Measurements from ENCODE around the gene TMEM134. TPM values are rescaled to one million over a fixed set of nuclear protein-coding genes. Genes with fewer than 3 reads are reported as not detected.
A peak's percentile ranks its signal among the peaks of the same experiment; 100 is the strongest.

Gene TMEM134
- total and polyA plus RNA-seq, 9 of the 15 experiments (the other 6 are each of a cell fraction or from before 2014, with no cell fraction given), result 0.63 to 48.4 (median 10.7) TPM

DNA sequence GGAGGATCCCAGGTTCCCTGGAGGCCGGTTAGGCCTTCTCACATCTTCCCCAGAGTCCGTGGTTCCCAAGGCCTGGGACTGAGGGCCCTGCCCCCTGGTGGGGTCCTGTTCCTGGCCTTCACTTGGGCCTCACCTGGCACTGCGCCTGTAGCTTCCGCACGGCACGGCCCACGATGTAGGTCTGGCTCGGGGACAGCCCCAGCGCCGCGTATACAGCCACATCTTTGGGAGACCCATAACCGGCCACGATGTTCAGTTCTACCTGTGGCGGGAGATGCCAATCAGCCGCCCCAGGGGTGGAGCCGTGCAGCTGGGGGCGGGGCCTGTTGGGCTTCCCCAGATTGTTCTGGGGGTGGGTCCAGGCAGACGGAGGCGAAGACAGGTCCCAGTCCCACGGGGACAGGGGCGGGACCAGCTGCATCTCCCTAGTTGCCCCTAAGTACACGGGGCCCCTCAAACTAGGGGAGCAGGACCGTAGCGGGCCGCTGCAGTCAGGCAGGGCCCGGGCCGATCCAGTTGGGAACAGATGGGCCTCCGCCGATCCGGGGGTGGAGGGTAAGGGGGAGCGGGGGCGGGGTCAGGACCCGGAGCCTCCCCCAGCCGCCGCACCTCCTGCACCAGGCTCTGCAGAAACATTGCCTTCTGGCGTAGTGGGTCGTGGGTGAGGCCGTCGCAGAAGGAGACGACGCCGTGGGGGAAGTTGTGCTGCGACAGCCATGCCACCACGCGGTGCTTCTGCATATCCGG lies 23.9 kb upstream of the TMEM134 start:
- 79% methylated on average over 21 of the region's 46 CpGs for WGBS (ENCODE audit: insufficient coverage, low coverage, missing lambda C conversion rate)
- Histone ChIP-seq H3K9me1 (ENCODE audit: control insufficient read depth, insufficient read depth, low read length) (no peaks in the 10 kb centered on the region), H4K20me1 (replicated peaks; ENCODE audit: control insufficient read depth, insufficient read depth, low read length) (no peaks in the 10 kb centered on the region), H3K9ac (ENCODE audit: insufficient read depth in 1 of 2, low read depth in 2 of 2, low read length in 2 of 2) (peak overlapping the region in 1 of 2 experiments; percentile 86; a peak in 2 of 4 replicates), H3K4me3 (no peak overlapping the region), H3K36me3 (ENCODE audit: control insufficient read depth, insufficient read depth, low read length) (peaks cover 93% of the 10 kb centered on the region; the same call in 2 of the 3 replicates), H2AFZ (ENCODE audit: low read depth, low read length) (no peak overlapping the region), H3K27me3 (ENCODE audit: control insufficient read depth in 2 of 2, insufficient read depth in 2 of 2, low read length in 2 of 2) (no peaks in the 10 kb centered on the region), H3K27ac (ENCODE audit: extremely low read depth, low read depth, low read length) (no peak overlapping the region), H3K4me2 (ENCODE audit: insufficient read depth, low read length) (no peak overlapping the region), H3K9me3 (replicated peaks; ENCODE audit: control insufficient read depth, insufficient read depth, low read depth, low read length) (no peaks in the 10 kb centered on the region), H3K4me1 (replicated peaks in 1 of 2; ENCODE audit: control insufficient read depth in 2 of 2, insufficient read depth in 2 of 2, low read length in 2 of 2) (peaks cover 0 to 79% of the 10 kb centered on the region in 2 experiments; a peak in 2 of 5 replicates), H3K79me2 (ENCODE audit: control insufficient read depth, insufficient read depth, low read length) (0 out of 3 replicates have a peak, but pooled peaks cover 1% of the 10 kb centered on the region)
- ChIA-PET POLR2A (interaction anchor here (0.6 to 1.2 kb wide), 4 partner anchors 8 to 593 kb away, joined by 3 to 5 read pairs (median 4); partner anchors contain the start of gene AIP), CTCF (ENCODE audit: low intra/inter-chr PET ratio) (no interaction called here)
- intact Hi-C loops (cut with micrococcal nuclease), result no loop called here
- DNase-seq (ENCODE audit: extremely low read depth in 1 of 4, low spot score in 3 of 4) (peak; percentile 41 to 69 (median 56)), ATAC-seq (peak; percentile 78), FAIRE-seq (no peak)
- in situ Hi-C loops (cut with MboI), result no loop called here
- no TSS peak for BruUV-seq (replicated peaks)
- TF ChIP-seq NELFE (IDR thresholded peaks at IDR 0.05; ENCODE audit: insufficient read depth, insufficient read length) (no peak), EP400 (IDR thresholded peaks at IDR 0.05) (no peak), POLR2G (IDR thresholded peaks at IDR 0.05; ENCODE audit: low read depth, low read length) (peak; percentile 55; the same call in 1 of the 2 replicates), SP1 (CRISPR knock-in tag; IDR thresholded peaks at IDR 0.05) (0 out of 2 replicates have a peak, but pooled peaks have one; percentile 26), NFIC (IDR thresholded peaks at IDR 0.05) (peak; percentile 24; the same call in 1 of the 2 replicates), CXXC5 (CRISPR knock-in tag; IDR thresholded peaks at IDR 0.05) (no peak), ESRRB (CRISPR knock-in tag; IDR thresholded peaks at IDR 0.05; ENCODE audit: borderline replicate concordance) (no peak), CAMTA2 (CRISPR knock-in tag; conservative IDR thresholded peaks at IDR 0.05) (no peak), MAFG (tag; conservative IDR thresholded peaks at IDR 0.05) (no peak), NEUROD1 (IDR thresholded peaks at IDR 0.05; ENCODE audit: borderline replicate concordance, low read depth, low read length, partially characterized antibody) (no peak), ARNT (IDR thresholded peaks at IDR 0.05) (no peak)
- TF ChIP-seq, protein P1, sequence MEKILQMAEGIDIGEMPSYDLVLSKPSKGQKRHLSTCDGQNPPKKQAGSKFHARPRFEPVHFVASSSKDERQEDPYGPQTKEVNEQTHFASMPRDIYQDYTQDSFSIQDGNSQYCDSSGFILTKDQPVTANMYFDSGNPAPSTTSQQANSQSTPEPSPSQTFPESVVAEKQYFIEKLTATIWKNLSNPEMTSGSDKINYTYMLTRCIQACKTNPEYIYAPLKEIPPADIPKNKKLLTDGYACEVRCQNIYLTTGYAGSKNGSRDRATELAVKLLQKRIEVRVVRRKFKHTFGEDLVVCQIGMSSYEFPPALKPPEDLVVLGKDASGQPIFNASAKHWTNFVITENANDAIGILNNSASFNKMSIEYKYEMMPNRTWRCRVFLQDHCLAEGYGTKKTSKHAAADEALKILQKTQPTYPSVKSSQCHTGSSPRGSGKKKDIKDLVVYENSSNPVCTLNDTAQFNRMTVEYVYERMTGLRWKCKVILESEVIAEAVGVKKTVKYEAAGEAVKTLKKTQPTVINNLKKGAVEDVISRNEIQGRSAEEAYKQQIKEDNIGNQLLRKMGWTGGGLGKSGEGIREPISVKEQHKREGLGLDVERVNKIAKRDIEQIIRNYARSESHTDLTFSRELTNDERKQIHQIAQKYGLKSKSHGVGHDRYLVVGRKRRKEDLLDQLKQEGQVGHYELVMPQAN (IDR thresholded peaks at IDR 0.05; ENCODE audit: borderline replicate concordance), result no peak
- TF ChIP-seq, protein P2, sequence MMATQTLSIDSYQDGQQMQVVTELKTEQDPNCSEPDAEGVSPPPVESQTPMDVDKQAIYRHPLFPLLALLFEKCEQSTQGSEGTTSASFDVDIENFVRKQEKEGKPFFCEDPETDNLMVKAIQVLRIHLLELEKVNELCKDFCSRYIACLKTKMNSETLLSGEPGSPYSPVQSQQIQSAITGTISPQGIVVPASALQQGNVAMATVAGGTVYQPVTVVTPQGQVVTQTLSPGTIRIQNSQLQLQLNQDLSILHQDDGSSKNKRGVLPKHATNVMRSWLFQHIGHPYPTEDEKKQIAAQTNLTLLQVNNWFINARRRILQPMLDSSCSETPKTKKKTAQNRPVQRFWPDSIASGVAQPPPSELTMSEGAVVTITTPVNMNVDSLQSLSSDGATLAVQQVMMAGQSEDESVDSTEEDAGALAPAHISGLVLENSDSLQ (IDR thresholded peaks at IDR 0.05), result peak; percentile 81
- TF ChIP-seq, protein P3, sequence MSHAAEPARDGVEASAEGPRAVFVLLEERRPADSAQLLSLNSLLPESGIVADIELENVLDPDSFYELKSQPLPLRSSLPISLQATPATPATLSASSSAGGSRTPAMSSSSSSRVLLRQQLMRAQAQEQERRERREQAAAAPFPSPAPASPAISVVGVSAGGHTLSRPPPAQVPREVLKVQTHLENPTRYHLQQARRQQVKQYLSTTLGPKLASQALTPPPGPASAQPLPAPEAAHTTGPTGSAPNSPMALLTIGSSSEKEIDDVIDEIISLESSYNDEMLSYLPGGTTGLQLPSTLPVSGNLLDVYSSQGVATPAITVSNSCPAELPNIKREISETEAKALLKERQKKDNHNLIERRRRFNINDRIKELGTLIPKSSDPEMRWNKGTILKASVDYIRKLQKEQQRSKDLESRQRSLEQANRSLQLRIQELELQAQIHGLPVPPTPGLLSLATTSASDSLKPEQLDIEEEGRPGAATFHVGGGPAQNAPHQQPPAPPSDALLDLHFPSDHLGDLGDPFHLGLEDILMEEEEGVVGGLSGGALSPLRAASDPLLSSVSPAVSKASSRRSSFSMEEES (CRISPR knock-in tag; IDR thresholded peaks at IDR 0.05), result no peak

All from K562 (cell line).